SH-SY5Y (cell line): ENCODE measurements around the gene STAC3.

ENCODE experiments used
- GATA2 ChIP-seq: IDR thresholded peaks from 2 replicates; pipeline ENCODE4 v1.6.1; 2011; ENCODE audit warnings: mild to moderate bottlenecking, low read depth, low read length
- GATA3 ChIP-seq: IDR thresholded peaks from 2 replicates; pipeline ENCODE4 v1.6.1; 2011; ENCODE audit warnings: low read depth, mild to moderate bottlenecking, low read length, moderate library complexity

- TF ChIP-seq GATA2 (no peak), GATA3 (no peak)
Observed at GRCh38 chr12:57235017-57235727, 15.8 kb downstream of the STAC3 start.
